CD4-positive, alpha-beta T cell treated with Interleukin-1 beta for 1 hour (primary cell): Measurements from ENCODE around the gene USP9Y.

Experiments used
- DNase-seq, 2 donors: peaks; one replicate each; pipeline ENCODE4 v3.0.0-alpha.2; 2020 to 2022

USP9Y gene, protein sequence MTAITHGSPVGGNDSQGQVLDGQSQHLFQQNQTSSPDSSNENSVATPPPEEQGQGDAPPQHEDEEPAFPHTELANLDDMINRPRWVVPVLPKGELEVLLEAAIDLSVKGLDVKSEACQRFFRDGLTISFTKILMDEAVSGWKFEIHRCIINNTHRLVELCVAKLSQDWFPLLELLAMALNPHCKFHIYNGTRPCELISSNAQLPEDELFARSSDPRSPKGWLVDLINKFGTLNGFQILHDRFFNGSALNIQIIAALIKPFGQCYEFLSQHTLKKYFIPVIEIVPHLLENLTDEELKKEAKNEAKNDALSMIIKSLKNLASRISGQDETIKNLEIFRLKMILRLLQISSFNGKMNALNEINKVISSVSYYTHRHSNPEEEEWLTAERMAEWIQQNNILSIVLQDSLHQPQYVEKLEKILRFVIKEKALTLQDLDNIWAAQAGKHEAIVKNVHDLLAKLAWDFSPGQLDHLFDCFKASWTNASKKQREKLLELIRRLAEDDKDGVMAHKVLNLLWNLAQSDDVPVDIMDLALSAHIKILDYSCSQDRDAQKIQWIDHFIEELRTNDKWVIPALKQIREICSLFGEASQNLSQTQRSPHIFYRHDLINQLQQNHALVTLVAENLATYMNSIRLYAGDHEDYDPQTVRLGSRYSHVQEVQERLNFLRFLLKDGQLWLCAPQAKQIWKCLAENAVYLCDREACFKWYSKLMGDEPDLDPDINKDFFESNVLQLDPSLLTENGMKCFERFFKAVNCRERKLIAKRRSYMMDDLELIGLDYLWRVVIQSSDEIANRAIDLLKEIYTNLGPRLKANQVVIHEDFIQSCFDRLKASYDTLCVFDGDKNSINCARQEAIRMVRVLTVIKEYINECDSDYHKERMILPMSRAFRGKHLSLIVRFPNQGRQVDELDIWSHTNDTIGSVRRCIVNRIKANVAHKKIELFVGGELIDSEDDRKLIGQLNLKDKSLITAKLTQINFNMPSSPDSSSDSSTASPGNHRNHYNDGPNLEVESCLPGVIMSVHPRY (N-terminal part only)

DNA sequence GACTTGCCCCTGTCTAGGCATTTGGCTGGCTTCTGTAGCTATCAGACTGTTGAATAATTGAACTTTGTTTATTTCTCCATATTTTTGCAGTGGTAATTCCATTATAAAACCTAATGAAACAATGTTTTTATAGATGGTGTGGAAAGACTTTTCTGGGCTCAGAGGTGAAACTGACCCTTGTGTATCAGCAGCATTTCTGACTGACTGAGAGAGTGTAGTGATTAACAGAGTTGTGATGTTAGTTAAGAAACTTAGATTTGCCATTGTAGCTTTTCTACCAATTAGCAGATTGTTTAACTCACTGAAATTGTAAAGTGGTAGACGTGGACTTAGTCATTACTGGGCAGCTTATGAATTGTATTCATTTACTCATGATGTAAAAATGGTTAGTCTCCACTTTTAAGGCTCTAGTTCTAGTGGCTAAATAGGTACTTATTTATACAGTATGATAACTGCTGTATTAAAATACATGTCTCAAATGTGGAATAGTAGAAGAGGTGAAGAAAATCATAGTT, at the start of gene USP9Y:
Gene USP9Y (plus strand): TSS at position 51 of the 515 bp plus-strand sequence. CDS start 8,217 bp downstream, outside the sequence.
- no peak for DNase-seq

DNA sequence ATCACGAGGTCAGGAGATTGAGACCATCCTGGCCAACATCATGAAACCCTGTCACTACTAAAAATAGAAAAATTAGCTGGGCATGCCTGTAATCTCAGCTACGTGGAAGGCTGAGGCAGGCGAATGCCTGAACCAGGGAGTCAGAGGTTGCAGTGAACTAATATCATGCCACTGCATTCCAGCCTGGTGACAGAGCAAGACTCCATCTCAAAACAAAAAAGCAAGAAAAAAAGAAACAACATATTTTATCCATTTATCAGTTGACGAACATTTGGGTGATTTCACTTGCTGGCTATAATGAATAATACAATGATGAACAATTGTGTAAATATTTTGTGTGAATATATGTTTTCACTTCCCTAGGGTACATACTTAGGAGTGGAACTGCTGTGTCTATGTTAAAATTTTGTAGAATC, 49.4 kb upstream of the USP9Y start:
- no peak for DNase-seq

DNA sequence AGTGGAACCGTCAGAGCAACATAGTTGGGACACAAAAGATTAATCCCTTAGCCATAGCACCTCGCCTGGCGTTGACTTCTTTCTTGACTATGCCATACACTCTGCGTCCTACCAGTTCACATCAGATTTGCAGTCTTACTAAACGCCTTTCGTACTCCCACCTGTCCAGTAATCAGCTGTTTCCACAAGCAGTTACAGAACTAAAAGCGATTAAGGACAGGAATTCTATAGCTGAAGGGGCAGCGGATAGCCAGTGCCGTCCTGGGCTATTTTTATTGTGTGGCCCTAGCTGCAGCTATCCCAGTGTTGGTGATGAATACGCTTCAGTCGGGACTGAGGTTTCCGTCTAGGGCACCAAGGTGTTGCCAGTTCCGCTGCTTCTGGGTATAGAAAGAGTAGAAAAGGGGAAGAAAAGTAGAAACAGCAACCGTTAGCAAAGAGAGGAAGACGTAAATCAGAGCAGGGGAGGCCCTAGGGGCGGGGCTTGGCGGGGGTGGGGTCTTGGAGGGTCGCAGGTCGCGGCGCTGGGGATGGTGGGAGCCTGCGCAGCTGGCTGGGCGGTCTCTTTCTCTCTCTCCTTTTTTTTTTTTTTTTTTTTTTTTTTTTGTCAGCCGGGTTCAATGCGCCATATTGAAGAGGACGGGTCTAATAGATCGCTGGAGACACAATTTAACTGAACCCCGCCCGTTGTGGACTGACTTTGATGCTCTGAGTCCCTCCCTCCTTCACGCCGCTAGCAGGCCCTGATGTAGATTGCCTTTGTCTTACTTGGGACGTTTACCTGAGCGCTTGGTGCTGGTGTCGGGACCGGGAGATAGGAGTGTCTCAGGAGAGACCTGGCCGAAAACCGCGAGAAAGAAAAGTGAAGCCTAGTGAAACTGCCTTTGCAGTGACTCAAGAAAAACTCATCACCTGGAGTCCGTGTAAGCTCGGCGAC, 39.0 kb upstream of the USP9Y start:
- DNase-seq: peak in 1 of 2 donors; percentile 82

DNA sequence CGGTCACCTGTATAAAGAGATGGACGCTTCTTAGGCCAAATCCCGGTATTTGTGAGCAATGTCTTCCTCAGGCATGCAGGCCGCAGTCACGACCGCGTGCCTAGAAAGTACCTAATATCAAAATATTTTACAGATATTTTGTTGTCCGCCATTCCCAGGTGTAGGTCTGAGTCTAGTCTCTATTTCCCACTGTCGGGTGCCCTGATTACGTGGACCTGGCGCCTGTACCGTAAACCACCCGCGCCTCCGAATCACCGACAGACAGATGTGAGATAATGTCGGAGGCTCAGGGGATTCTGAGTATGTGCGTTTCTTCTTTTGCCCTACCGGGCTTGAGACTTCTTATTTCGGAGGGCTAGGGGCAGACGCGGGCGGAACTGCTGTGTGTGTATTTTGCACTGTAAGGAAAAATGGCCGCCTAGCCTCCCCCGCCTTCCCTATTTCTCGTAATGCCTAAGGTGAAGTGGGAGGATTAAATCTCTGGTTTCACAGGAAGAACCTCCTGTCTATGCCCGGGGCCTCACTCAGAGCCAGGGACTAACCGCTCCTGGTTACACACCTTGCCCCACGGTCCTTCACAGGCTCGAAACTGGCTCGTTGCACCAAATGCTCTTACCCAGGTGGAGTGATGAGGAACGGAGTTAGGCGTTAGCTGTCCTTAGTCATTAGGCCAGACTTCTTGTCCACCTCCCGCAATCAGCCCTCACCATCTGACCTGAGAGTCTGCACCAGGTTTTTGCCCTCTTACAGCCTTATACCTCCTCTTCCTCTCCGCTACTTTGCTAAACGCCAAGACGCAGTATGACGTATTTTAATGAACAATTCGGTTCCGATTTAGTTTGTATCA, 38.1 kb upstream of the USP9Y start:
- peak in 1 of 2 donors; percentile 57 for DNase-seq

DNA sequence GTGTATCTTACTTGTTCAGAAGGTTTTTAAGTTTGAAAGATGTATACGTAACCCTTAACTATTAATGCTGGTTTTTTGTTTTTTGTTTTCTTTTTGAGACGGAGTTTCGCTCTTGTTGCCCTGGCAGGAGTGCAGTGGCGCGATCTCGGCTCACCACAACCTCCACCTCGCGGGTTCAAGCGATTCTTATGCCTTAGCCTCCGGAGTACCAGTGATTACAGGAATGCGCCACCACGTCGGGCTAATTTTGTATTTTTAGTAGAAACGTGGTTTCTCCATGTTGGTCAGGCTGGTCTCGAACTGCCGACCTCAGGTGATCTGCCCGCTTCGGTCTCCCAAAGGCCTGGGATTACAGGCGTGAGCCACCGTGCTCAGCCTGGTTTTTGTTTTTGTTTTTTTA, 37.2 kb upstream of the USP9Y start:
- DNase-seq: peak in 1 of 2 donors; percentile 23

DNA sequence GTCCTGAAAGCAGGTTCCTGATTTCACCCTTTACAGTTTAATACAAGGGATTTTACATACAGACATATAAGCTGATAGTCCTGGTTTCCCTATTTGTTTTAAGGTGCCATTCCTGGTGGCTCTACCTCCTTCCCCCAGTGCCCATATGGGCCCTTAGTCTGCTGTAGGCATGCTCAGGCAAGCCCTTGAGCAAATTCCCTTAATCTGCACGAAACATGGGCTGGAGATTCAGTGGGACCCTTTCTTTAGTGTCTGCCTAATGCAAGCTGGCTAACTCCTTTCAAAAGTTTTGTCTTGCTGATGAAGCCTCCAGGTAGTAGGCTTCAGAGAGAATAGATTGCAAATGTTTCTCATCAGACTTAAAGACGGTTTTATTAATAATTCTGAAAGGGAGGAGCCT, 22.9 kb upstream of the USP9Y start:
- DNase-seq: no peak

DNA sequence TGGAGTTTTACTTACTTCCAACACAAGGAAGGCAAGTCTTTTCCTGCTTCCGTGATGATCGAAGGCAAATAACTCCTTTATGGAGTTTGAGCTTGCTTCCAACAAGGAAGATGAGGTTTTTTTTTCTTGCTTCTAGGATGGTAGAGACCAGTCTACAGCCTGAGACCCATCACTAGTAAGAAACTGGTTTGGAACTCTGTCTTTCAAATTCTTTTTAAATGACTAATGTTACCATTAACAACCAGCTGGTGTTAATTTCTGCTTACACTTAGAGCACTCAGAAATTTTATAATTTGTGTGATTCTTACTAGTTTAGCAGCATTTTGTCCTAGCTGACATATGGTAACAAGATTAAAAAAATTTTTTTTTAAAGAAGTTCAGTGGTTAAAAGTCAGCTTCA, 19.5 kb upstream of the USP9Y start:
- DNase-seq: no peak

DNA sequence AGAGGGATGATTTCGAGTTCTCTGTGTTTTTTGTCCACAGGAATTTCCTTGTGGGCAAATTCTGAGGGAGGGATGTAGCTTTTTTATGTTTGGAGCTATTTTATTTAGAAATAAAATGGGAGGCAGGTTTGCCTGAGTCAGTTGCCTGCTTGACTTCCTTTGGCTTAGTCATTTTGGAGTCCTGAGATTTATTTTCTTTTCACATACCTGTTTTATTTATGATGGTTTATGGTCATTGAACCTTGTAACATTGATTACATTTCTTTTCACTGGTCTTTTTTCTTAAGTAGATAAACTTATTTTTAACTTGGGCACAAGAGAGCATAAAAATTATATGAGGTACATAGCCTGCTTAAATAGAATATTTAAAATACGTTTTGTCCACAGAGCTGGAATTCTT, 12.7 kb upstream of the USP9Y start:
- DNase-seq: no peak

DNA sequence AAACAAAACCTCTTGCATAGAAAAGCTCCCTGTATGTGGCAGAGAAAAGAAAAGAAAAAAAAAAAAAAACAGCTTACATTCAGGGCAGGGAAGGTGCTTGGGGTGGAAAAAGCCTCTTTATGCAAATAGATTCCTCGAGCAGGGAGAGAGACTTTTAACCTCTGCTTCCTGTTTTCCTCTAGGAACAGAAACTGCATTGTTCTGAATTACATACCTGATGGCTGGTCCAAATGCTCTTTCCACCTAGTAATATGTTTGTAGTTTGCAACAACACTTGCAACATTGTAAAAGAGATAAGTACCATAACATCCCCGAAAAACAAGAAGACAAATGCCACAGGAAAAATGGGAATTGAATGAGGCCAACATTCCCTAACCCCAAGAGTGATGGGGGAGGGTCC, 944 bp upstream of the USP9Y start:
- no peak for DNase-seq

DNA sequence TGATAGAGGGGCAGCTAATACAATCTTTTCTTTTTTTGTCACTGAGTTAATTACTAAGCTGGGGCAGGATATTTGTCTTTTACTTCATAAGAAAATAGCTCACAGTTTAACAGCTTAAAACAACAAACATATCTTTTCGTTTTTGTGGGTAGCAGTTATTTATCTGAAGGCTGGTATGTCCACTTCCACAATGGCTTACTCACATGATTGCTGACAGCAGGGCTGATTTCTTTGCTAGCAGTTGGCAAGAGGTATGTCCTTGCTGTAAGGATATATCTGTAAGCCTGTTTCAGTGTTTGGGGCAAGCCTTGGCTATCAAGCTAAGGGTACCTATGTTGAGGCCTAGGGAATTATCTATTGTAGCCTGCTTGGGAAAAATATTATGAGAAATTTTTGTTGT, 1.1 kb downstream of the USP9Y start:
- no peak for DNase-seq

DNA sequence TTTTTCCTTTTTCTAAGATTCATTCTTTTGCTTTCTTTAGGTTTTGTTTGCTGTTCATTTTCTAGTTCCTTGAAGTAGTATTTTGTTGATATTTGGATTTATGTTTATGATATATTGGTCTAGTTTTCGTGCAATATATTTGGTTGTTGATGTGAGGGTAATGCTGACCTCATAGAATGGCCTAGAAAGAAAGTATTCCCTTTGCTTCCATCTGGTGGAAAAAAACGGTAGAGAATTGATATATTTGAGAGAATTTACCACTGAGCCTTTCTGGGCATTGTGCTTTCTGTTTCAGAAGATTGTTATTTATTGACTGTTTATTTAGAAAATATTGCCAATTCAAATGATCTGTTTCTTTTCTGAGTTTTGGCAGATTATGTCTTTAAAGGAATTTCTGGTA, 9.4 kb downstream of the USP9Y start:
- DNase-seq: no peak

DNA sequence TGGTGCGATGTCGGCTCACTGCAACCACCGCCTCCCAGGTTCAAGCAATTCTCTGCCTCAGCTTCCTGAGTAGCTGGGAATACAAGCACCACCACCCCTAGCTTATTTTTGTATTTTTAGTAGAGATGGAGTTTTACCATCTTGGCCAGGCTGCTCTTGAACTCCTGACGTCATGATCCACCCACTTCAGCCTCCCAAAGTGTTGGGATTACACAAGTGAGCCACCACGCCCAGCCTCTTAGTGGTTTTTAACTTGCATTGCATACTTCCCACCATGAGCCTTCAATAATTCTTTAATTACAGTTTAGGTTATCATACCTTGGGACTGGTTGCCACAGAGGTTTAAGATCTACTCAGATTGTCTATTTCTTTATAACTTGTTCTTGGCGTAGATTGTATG, 14.3 kb downstream of the USP9Y start:
- no peak for DNase-seq

DNA sequence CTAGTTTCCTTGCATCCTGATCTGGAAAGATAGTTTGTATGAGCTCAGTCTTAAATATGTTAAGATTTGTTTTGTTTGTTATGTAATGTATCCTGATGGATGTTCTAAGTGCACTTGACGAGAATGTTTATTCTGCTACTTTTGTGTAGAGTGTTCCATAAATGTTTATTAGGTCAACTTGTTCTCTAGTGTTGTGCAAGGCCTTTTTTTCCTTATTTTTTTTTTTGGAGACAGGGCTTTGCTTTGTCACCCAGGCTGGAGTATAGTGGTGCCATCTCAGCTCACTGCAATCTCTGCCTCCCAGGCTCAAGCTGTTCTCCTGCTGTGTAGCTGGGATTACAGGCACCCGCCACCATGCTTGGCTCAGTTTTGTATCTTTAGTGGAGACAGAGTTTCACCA, 28.7 kb downstream of the USP9Y start:
- no peak for DNase-seq

DNA sequence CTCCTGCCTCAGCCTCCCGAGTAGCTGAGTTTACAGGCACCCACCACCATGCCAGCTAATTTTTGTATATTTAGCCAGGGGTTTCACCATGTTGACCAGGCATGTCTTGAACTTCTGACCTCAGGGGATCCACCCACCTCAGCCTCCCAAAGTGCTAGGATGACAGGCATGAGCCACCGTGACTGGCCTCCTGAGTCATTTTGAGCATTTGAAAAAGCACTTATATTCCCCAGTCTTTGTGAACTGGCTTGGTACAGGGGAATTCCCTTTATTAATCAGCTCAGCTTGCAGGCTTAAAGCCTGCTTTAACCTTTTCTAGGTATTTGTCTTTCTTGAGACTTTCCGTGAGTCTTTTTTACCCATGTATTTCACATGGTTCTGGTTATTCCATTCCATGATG, 32.6 kb downstream of the USP9Y start:
- no peak for DNase-seq

DNA sequence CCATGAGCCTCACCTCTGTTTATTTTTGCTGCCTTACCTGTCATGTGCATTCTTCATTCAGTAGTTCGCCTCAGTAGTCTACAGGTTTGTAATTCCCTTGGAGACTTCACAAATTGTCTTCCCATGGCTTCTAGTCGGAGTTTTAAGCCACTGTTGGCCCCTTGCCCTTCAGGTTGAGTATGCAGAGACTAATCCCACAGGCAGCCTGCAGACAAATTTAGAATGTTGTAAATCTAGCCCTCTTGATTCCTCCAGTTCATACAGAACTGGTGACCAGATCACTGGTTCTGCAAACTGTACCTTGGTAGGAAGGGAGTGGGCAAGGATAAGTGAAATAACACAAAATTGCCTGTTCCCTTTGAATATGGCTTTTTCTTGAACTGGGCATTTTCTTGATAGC, 33.0 kb downstream of the USP9Y start:
- DNase-seq: no peak

DNA sequence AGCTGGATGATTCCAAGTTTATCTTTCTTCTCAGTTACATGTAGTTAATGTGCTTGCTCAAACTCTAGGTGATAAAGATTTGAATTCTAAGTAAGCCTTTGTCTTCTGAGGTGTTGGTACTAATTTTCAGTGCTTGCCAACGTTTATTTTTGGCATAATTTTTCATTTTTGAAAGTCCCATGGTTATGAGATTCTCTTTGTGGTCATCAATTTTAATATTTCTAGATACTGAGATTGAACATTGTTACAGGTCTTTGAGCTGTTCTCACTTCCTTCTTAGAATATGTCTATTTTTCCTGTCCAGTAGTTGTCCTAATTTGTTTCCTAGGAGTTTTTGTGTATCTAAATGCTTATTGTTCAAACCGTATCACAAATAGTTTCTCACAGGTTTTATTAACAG, 40.4 kb downstream of the USP9Y start:
- DNase-seq: no peak

DNA sequence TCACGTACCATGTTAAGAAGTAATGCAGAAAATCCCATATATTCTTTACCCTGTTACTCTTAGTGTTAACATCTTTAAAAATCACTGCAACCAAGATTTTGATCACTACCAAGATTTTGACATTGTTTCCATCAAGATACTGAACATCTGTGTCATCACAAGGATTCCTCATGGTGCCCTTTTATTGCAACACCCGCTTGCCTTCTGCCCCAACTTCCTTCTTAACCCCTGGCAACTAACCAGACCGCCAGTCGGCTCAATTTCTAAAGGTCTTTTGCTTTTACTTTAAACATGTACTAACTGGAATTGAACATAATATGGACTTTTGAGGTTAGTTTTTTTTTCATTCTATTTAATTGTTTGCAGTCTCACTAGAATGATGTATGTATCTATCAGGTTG, 41.7 kb downstream of the USP9Y start:
- DNase-seq: no peak

DNA sequence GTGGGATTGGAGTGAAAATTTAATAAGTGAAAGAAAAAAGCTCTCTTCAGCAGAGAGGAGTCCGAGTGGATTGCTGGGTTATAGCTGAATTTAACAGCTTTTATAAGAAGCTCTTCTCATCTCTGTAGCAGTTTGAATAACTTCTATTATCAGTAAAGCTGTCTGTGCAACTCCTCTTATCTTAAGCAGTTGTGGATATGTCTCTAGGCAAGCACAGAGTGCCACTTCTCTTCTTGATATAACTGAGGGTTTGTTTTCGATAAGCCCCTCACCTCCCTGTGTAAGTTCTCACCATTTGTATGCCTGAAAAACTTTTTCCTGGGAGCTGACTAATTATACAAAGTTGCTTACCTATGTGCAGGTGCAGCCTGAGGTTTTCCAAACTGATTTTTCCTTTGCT, 43.1 kb downstream of the USP9Y start:
- no peak for DNase-seq

DNA sequence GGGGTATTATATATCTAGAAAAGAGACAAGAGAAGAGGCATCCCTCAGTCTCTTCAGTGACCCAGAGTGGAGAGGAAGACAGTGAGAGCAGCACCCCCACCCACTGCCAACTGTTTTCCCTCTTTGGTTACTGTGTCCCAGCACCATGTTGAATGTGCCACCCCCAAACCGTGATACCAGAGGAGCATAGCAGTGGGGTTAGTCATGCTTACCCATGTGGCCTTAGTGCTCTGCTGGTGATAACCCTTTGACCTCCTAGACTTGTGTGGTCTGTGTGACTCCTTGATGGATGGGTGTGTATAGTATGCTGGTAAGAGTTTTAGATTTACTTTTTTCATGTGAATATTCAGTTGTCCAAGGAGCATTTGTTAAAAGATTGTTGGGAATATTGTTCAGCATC, 48.3 kb downstream of the USP9Y start:
- no peak for DNase-seq

DNA sequence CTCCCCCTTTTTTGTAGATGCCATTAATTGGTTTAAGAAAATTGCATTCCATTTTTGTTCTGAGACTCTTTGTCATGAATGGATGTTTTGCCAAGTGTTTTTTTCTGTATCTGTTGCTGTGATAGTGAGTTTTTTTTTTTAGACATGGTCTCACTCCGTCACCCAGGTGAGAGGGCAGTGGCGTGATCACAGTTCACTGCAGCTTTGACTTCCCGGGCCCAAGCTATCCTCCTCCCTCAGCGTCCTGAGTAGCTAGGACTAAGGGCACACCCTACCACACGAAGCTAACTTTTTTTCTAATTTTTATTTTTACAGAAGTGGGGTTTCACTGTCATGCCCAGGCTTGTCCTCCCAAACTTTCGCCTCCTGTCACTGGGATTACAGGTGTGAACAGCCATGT, 51.8 kb downstream of the USP9Y start:
- no peak for DNase-seq

DNA sequence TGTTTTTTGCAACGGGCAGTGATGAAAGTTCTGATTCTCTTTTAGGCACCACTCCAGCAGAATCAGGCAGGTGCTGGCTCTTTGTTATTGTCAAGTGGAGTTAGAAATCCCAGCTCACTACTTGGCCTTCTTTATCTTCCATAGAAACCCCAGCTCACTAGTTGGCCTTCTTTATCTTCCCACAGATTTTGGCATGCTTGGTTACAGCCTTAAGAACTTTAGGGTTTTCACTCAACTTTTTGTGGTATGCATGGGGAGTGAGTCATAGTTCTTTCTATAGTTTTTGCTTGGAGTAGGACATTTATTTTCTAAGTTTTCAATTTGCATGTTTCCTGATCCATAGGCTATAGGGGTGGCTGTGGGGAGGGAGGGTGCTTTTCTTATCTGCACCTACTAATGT, 55.0 kb downstream of the USP9Y start:
- no peak for DNase-seq
